OCI-LY7 (cell line): ENCODE results near the gene B3GAT3. TPM values are rescaled to one million over a fixed set of nuclear protein-coding genes. Genes with fewer than 3 reads are reported as not detected.

Experiments used
- BruUV-seq: library from RNA; stranded (reverse); fragments of 400-500 nt; replicated peaks from 2 replicates; lab custom pipeline; 2021; lab: Mats Ljungman, UMichigan
- CTCF ChIA-PET: fragments of 300-600 bp; sonication (Branson Sonifier 250); formaldehyde crosslinking; loops from one replicate; lab custom pipeline; 2022; ENCODE audit warnings: antibody characterized with exemption; ENCODE audit not compliant: unreplicated experiment; lab: Charles Lee
- POLR2A ChIA-PET: fragments of 300-600 bp; sonication (Branson Sonifier 250); formaldehyde crosslinking; loops from one replicate; lab custom pipeline; 2022; ENCODE audit warnings: antibody characterized with exemption; lab: Charles Lee
- DNase-seq: peaks from one replicate; pipeline ENCODE4 v3.0.0-alpha.2; 2015; ENCODE audit warnings: low spot score
- H2AFZ ChIP-seq: fragments of 200-600 bp; sonication (generic), shearing (Covaris generic); 2 replicates; pipeline ENCODE4 v1.6.1; 2014; ENCODE audit warnings: mild to moderate bottlenecking, antibody characterized with exemption, low read length, moderate library complexity
- H3K27ac ChIP-seq: fragments of 200-600 bp; sonication (generic); 2 replicates; pipeline ENCODE4 v1.5.1; 2014; ENCODE audit warnings: mixed run types, low read depth, mild to moderate bottlenecking, moderate library complexity, low read length, inconsistent platforms; ENCODE audit not compliant: poor library complexity, severe bottlenecking
- H3K36me3 ChIP-seq: fragments of 200-600 bp; sonication (generic); 2 replicates; pipeline ENCODE4 v1.6.1; 2014; ENCODE audit warnings: mild to moderate bottlenecking, antibody characterized with exemption, low read length, moderate library complexity, mixed read lengths; ENCODE audit not compliant: insufficient read depth
- H3K4me1 ChIP-seq: fragments of 200-600 bp; sonication (generic); 2 replicates; pipeline ENCODE4 v1.5.1; 2014; ENCODE audit warnings: mild to moderate bottlenecking, low read length; ENCODE audit not compliant: insufficient read depth, poor library complexity, severe bottlenecking
- H3K4me2 ChIP-seq: fragments of 200-600 bp; sonication (generic); 2 replicates; pipeline ENCODE4 v1.6.1; 2014; ENCODE audit warnings: mild to moderate bottlenecking, low read length
- H3K4me3 ChIP-seq: fragments of 200-600 bp; sonication (generic); 2 replicates; pipeline ENCODE4 v1.5.1; 2014; ENCODE audit warnings: mild to moderate bottlenecking, low read depth, low read length; ENCODE audit not compliant: poor library complexity, severe bottlenecking
- H3K79me2 ChIP-seq: fragments of 200-600 bp; sonication (generic); 2 replicates; pipeline ENCODE4 v1.6.1; 2016; ENCODE audit warnings: low read depth, mild to moderate bottlenecking, low read length, moderate library complexity, mixed read lengths; ENCODE audit not compliant: insufficient read depth
- H3K9me2 ChIP-seq: fragments of 200-600 bp; sonication (generic); 2 replicates; pipeline ENCODE4 v1.6.1; 2016; ENCODE audit warnings: mild to moderate bottlenecking, low read length, mixed read lengths; ENCODE audit not compliant: insufficient read depth
- H3K9me3 ChIP-seq: fragments of 200-600 bp; sonication (generic); 2 replicates; pipeline ENCODE4 v1.6.1; 2014; ENCODE audit warnings: mild to moderate bottlenecking, mixed run types, low read length, mixed read lengths
- H4K20me1 ChIP-seq: fragments of 200-600 bp; sonication (generic); 2 replicates; pipeline ENCODE4 v1.6.1; 2014; ENCODE audit warnings: mild to moderate bottlenecking, antibody characterized with exemption, low read length, moderate library complexity, mixed read lengths; ENCODE audit not compliant: insufficient read depth
- CTCF ChIP-seq: fragments of 200-600 bp; sonication (generic); conservative IDR thresholded peaks from 2 replicates; pipeline ENCODE4 v1.5.1; 2014; ENCODE audit warnings: mild to moderate bottlenecking, antibody characterized with exemption, low read length, moderate library complexity, mixed read lengths
- EZH2phosphoT487 ChIP-seq: fragments of 200-600 bp; sonication (generic); IDR thresholded peaks from 2 replicates; pipeline ENCODE4 v1.6.1; 2018; ENCODE audit warnings: low read depth, borderline replicate concordance, mild to moderate bottlenecking, mixed run types, antibody characterized with exemption, low read length, moderate library complexity, mixed read lengths
- intact Hi-C: fragments of 100-400 bp; cut with micrococcal nuclease; formaldehyde crosslinking; loops from one replicate; pipeline ENCODE4 v1.10.0; 2022; ENCODE audit not compliant: unreplicated experiment
- total RNA-seq, 2 experiments: library from RNA; depleted of rRNA in 1 of 2; stranded (reverse); fragments of >200 nt in 1 of 2; shearing (Covaris generic) in 1 of 2; gene quantifications; 2 replicates each; pipeline ENCODE4 v1.2.3, GENCODE V29; 2014 to 2022

Gene B3GAT3
- total RNA-seq, 2 experiments from 2014 or later: 71.3 to 74.3 TPM

GRCh38 chr11:62615521-62615920 lies 6.3 kb downstream of the B3GAT3 start:
- Histone ChIP-seq H4K20me1 (no peaks in the 10 kb centered on the region), H3K36me3 (peaks cover 26% of the 10 kb centered on the region), H3K79me2 (peaks cover 21% of the 10 kb centered on the region; the same call in 1 of the 2 replicates), H3K4me2 (no peak overlapping the region), H3K9me3 (no peaks in the 10 kb centered on the region), H2AFZ (no peak overlapping the region), H3K9me2 (no peaks in the 10 kb centered on the region), H3K4me3 (no peak overlapping the region), H3K4me1 (peaks cover 29% of the 10 kb centered on the region), H3K27ac (no peak overlapping the region)
- DNase-seq: no peak
- CTCF ChIA-PET: no interaction called here
- intact Hi-C loops: no loop called here
- no peak for TF ChIP-seq EZH2phosphoT487
- TF ChIP-seq CTCF: no peak
- POLR2A ChIA-PET: interaction anchor here (0.7 kb wide), 1 partner anchor 240 kb away, joined by 3 read pairs; no protein-coding TSS in a partner anchor
- BruUV-seq: no TSS peak

- Histone ChIP-seq H3K4me2 (no peak overlapping the region), H3K4me3 (no peak overlapping the region), H4K20me1 (no peaks in the 10 kb centered on the region), H3K9me2 (no peaks in the 10 kb centered on the region), H3K9me3 (no peaks in the 10 kb centered on the region), H3K79me2 (peaks cover 8% of the 10 kb centered on the region; the same call in 1 of the 2 replicates), H3K36me3 (peaks cover 24% of the 10 kb centered on the region), H3K27ac (peak overlapping the region; percentile 7), H3K4me1 (peaks cover 21% of the 10 kb centered on the region), H2AFZ (no peak overlapping the region)
- no peak for TF ChIP-seq EZH2phosphoT487
- TF ChIP-seq CTCF: no peak
- POLR2A ChIA-PET: no interaction called here
- intact Hi-C loops: no loop called here
- no TSS peak for BruUV-seq
- CTCF ChIA-PET: no interaction called here
- no peak for DNase-seq
Observed at GRCh38 chr11:62614275-62614674, 7.5 kb downstream of the B3GAT3 start.

- BruUV-seq: no TSS peak
- ChIA-PET POLR2A (interaction anchor here (0.5 kb wide), 1 partner anchor 22 kb away, joined by 4 read pairs; the partner anchor contains the start of gene TUT1), CTCF (no interaction called here)
- intact Hi-C loops: loop anchor here (2.0 kb wide), 1 partner anchor 51 kb away; the partner anchor contains the start of genes C11orf98 and CSKMT
- Histone ChIP-seq H3K4me3 (no peak overlapping the region), H3K9me3 (no peaks in the 10 kb centered on the region), H4K20me1 (no peaks in the 10 kb centered on the region), H3K4me2 (peak overlapping the region; percentile 86; the same call in 1 of the 2 replicates), H3K9me2 (no peaks in the 10 kb centered on the region), H3K27ac (peak overlapping the region; percentile 61), H3K79me2 (peaks cover 5% of the 10 kb centered on the region; the same call in 1 of the 2 replicates), H2AFZ (no peak overlapping the region), H3K36me3 (peaks cover 20% of the 10 kb centered on the region), H3K4me1 (peaks cover 20% of the 10 kb centered on the region)
- no peak for DNase-seq
- TF ChIP-seq EZH2phosphoT487: no peak
- TF ChIP-seq CTCF: no peak
Observed at GRCh38 chr11:62613291-62613778, 8.5 kb downstream of the B3GAT3 start.
